ENCODE data around the gene WNT9A.

- no peak for TF ChIP-seq CTCF (IDR thresholded peaks at IDR 0.05)
- no peak for TF ChIP-seq POLR2A (IDR thresholded peaks at IDR 0.05)
Measured at GRCh38 chr1:227906550-227907071, 41.1 kb downstream of the WNT9A start.

Data from right lobe of liver (tissue), 4 donors.